Smooth muscle cell (in vitro differentiated cells): Measurements from ENCODE around the gene ENTPD1. TPM values are rescaled to one million over a fixed set of nuclear protein-coding genes. Genes with fewer than 3 reads are reported as not detected.

ENCODE experiments used
- DNase-seq: peaks from one replicate; lab custom pipeline; 2025; ENCODE audit not compliant: unreplicated experiment; lab: John Stamatoyannopoulos, UW
- H2AFZ ChIP-seq: fragments of 200-600 bp; sonication (generic); 2 replicates; pipeline ENCODE4 v1.6.0; 2016; ENCODE audit warnings: antibody characterized with exemption, low read depth, mild to moderate bottlenecking
- H3F3A ChIP-seq: fragments of 200-600 bp; sonication (generic); 2 replicates; pipeline ENCODE4 v1.6.0; 2017; ENCODE audit warnings: antibody characterized with exemption, low read depth
- H3K27ac ChIP-seq: fragments of 200-600 bp; sonication (generic); 2 replicates; pipeline ENCODE4 v1.5.1; 2016; ENCODE audit warnings: low read depth, mild to moderate bottlenecking
- H3K27me3 ChIP-seq: fragments of 200-600 bp; sonication (generic); 2 replicates; pipeline ENCODE4 v1.6.1; 2016; ENCODE audit warnings: low read depth, mild to moderate bottlenecking
- H3K36me3 ChIP-seq: fragments of 200-600 bp; sonication (generic); 2 replicates; pipeline ENCODE4 v1.5.1; 2016; ENCODE audit warnings: low read depth
- H3K4me1 ChIP-seq: fragments of 200-600 bp; sonication (generic); 2 replicates; pipeline ENCODE4 v1.5.1; 2016; ENCODE audit warnings: low read depth
- H3K4me2 ChIP-seq: fragments of 200-600 bp; sonication (generic); 2 replicates; pipeline ENCODE4 v1.6.0; 2016; ENCODE audit warnings: mild to moderate bottlenecking
- H3K4me3 ChIP-seq: fragments of 200-600 bp; sonication (generic); 2 replicates; pipeline ENCODE4 v1.5.1; 2016; ENCODE audit warnings: mild to moderate bottlenecking
- H3K79me2 ChIP-seq: fragments of 200-600 bp; sonication (generic); 2 replicates; pipeline ENCODE4 v1.6.0; 2016; ENCODE audit warnings: low read depth, mild to moderate bottlenecking
- H3K9ac ChIP-seq: fragments of 200-600 bp; sonication (generic); 2 replicates; pipeline ENCODE4 v1.6.0; 2016; ENCODE audit warnings: low read depth
- H3K9me3 ChIP-seq: fragments of 200-600 bp; sonication (generic); replicated peaks from 2 replicates; pipeline ENCODE4 v1.5.1; 2016; ENCODE audit warnings: low read depth
- H4K20me1 ChIP-seq: fragments of 200-600 bp; sonication (generic); 2 replicates; pipeline ENCODE4 v1.6.0; 2016; ENCODE audit warnings: low read depth
- WGBS: methylation state at CpG from one replicate; pipeline ENCODE4 v1.1.7; 2016; ENCODE audit warnings: low lambda C conversion rate; 5-methylcytosine and 5-hydroxymethylcytosine counted together
- polyA plus RNA-seq: library from polyadenylated mRNA; unstranded; fragments of >200 nt; fragmentation: Nextera tagmentation; extraction: Ambion mirVana; gene quantifications from 2 replicates; pipeline ENCODE4 v1.2.1, GENCODE V29; 2016
- total RNA-seq: library from RNA; depleted of rRNA; stranded (reverse); fragments of >200 nt; gene quantifications from 2 replicates; pipeline ENCODE4 v1.2.3, GENCODE V29; 2014
- TF ChIP-seq, protein P1 (sequence below): fragments of 200-600 bp; sonication (generic); IDR thresholded peaks from 2 replicates; pipeline ENCODE4 v1.5.1; 2017; ENCODE audit warnings: borderline replicate concordance, mild to moderate bottlenecking, antibody characterized with exemption; ENCODE audit not compliant: insufficient read depth, poor library complexity, severe bottlenecking

Gene ENTPD1
- total and polyA plus RNA-seq, 2 experiments from 2014 or later = 2.7 to 5.0 TPM

DNA sequence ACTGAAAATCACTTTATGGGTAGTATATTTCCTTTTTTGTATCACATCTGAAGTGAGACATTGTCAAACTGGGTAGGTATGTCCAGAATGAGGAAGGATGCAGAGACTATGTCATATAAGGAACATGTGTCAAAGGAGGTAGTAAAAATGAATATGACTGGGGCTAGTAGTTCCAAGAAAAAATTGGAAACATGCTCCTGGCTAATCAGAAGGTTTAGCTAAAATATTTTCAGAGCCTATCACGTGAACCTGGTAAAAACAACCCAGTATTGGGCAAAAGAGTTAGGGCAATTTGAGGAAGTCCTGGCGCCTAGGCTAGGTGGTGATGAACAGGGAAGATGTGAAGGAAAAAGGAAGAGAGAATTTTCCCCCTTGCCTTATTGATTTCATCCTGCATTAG lies 26.4 kb downstream of the ENTPD1 start:
- H3F3A ChIP-seq = no peaks in the 10 kb centered on the region
- no peak overlapping the region for H3K4me3 ChIP-seq
- no peak for DNase-seq
- no peaks in the 10 kb centered on the region for H3K79me2 ChIP-seq
- no peak overlapping the region for H3K27ac ChIP-seq
- 76% methylated on average over 2 of the region's 2 CpGs for WGBS
- H3K36me3 ChIP-seq = no peaks in the 10 kb centered on the region
- no peaks in the 10 kb centered on the region for H3K27me3 ChIP-seq
- no peak overlapping the region for H3K9ac ChIP-seq
- H3K4me2 ChIP-seq = no peak overlapping the region
- H3K4me1 ChIP-seq = no peaks in the 10 kb centered on the region
- TF ChIP-seq, protein P1, sequence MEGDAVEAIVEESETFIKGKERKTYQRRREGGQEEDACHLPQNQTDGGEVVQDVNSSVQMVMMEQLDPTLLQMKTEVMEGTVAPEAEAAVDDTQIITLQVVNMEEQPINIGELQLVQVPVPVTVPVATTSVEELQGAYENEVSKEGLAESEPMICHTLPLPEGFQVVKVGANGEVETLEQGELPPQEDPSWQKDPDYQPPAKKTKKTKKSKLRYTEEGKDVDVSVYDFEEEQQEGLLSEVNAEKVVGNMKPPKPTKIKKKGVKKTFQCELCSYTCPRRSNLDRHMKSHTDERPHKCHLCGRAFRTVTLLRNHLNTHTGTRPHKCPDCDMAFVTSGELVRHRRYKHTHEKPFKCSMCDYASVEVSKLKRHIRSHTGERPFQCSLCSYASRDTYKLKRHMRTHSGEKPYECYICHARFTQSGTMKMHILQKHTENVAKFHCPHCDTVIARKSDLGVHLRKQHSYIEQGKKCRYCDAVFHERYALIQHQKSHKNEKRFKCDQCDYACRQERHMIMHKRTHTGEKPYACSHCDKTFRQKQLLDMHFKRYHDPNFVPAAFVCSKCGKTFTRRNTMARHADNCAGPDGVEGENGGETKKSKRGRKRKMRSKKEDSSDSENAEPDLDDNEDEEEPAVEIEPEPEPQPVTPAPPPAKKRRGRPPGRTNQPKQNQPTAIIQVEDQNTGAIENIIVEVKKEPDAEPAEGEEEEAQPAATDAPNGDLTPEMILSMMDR = no peak
- no peak overlapping the region for H2AFZ ChIP-seq
- H3K9me3 ChIP-seq = no peaks in the 10 kb centered on the region
- H4K20me1 ChIP-seq = no peaks in the 10 kb centered on the region

DNA sequence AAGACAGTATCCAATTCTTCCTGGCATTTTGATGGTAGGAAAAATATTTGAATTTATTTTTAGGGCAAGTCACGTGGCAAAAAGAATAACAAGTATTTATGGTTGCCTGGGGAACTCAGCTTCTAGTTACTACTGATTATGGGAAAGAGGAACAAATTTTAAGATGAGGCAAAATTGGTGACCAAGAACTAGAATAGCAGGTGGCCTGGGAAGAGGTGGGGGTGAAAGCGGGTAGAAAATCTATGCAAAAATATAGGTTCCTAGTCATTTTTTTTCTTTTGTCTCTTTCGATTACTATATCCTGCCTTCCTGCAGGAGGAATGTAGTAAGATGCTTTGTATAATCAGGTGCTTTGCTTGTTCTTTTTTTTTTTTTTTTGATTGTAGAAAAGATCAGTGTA lies 27.8 kb downstream of the ENTPD1 start:
- Histone ChIP-seq H3K4me3 (no peak overlapping the region), H3K79me2 (no peaks in the 10 kb centered on the region), H3K9ac (no peak overlapping the region), H3K36me3 (no peaks in the 10 kb centered on the region), H4K20me1 (no peaks in the 10 kb centered on the region), H3K9me3 (no peaks in the 10 kb centered on the region), H2AFZ (no peak overlapping the region), H3K4me1 (no peaks in the 10 kb centered on the region), H3F3A (no peaks in the 10 kb centered on the region), H3K27me3 (no peaks in the 10 kb centered on the region), H3K27ac (no peak overlapping the region), H3K4me2 (no peak overlapping the region)
- DNase-seq = no peak
- WGBS = 93% methylated on average over 3 of the region's 3 CpGs
- TF ChIP-seq, protein P1 = no peak

GRCh38 chr10:95784279-95784913 lies 28.4 kb downstream of the ENTPD1 start:
- no peaks in the 10 kb centered on the region for H3K79me2 ChIP-seq
- H3K4me2 ChIP-seq = no peak overlapping the region
- TF ChIP-seq, protein P1 = no peak
- no peaks in the 10 kb centered on the region for H3K27me3 ChIP-seq
- H2AFZ ChIP-seq = no peak overlapping the region
- H3K27ac ChIP-seq = no peak overlapping the region
- H3K9ac ChIP-seq = no peak overlapping the region
- H4K20me1 ChIP-seq = no peaks in the 10 kb centered on the region
- H3K4me3 ChIP-seq = no peak overlapping the region
- no peaks in the 10 kb centered on the region for H3K36me3 ChIP-seq
- no peak for DNase-seq
- no peaks in the 10 kb centered on the region for H3K9me3 ChIP-seq
- 94% methylated on average over 3 of the region's 3 CpGs for WGBS
- H3K4me1 ChIP-seq = no peaks in the 10 kb centered on the region
- H3F3A ChIP-seq = no peaks in the 10 kb centered on the region

- Histone ChIP-seq H3K9me3 (no peaks in the 10 kb centered on the region), H3F3A (no peaks in the 10 kb centered on the region), H3K4me2 (no peak overlapping the region), H3K27ac (no peak overlapping the region), H3K27me3 (no peaks in the 10 kb centered on the region), H3K9ac (no peak overlapping the region), H4K20me1 (no peaks in the 10 kb centered on the region), H3K79me2 (no peaks in the 10 kb centered on the region), H3K36me3 (no peaks in the 10 kb centered on the region), H3K4me1 (no peaks in the 10 kb centered on the region), H3K4me3 (no peak overlapping the region), H2AFZ (no peak overlapping the region)
- WGBS = 85% methylated on average over 1 of the region's 1 CpG
- DNase-seq = no peak
- TF ChIP-seq, protein P1 = no peak
Observed at GRCh38 chr10:95785317-95785716, 29.4 kb downstream of the ENTPD1 start.
